GM10847 (cell line): ENCODE data around the gene NPAS3.

ENCODE experiments used
- POLR2A ChIP-seq: IDR thresholded peaks from 2 replicates; pipeline ENCODE4 v1.6.1; 2011; ENCODE audit not compliant: insufficient read length; ENCODE audit errors: extremely low read depth

NPAS3 gene

DNA sequence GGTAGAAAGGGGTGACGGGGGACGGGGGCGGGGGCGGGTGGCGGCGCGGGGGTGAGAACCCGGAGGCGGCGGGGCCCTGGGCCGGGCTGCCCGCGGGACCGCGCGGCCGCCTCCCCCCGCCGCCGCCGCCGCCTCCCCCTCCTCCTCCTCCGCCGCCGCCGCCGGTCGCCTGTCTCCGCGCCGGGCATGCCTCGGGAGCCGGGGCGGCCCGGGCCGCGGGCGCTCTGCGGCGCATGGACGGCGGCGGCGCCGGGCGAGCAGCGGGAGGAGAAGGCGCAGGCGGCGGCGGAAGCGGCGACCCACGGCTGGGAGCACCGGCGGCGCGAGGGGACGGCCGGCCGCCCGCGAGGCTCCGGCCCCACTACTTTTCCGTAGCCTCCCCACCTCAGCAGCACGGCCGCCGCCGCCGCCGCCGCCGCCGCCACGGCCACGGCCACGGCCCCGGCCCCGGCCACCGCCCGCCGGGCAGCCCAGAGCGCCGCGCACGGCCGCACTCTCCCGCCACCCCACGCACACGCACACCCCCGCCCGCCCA is at the start of gene NPAS3:
Gene NPAS3, plus strand, starts transcription at position 161 of the 535 bp plus-strand sequence.
- no peak for TF ChIP-seq POLR2A

DNA sequence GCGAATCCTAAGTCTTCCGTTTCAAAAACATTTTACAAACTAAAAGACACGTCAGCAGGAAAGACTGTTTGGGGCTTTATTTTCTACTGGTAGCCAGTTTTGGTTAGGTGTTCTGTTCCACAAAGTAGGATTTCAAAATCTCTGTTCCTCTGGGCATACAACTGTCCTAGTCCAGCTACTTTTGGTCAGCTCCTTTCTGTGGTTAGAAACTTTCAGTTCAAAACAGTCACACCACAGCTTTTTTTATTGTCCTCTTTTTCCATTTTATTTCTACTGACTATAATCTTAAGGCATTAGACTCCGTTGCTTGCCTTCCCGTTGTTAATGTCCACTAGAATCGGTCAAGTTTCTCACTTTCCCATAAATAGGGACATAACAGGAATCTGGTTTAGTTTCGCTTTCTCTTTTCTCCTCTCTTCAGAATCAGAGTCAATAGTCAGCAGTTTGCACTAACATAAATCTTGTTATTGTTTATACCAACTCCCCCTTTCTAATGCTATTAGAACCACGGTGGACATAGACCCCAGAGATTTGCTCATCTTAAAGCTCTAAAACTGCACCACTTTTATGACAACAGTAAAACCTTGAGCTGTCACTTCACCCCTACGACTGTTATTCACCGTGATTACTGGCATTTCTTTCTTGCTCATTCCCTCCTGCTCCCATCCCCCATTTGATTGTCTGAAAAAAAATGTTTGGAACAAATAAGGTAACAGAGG is 41.5 kb upstream of the NPAS3 start:
- TF ChIP-seq POLR2A = no peak

GRCh38 chr14:32897698-32898064 is 41.0 kb upstream of the NPAS3 start:
- no peak for TF ChIP-seq POLR2A

DNA sequence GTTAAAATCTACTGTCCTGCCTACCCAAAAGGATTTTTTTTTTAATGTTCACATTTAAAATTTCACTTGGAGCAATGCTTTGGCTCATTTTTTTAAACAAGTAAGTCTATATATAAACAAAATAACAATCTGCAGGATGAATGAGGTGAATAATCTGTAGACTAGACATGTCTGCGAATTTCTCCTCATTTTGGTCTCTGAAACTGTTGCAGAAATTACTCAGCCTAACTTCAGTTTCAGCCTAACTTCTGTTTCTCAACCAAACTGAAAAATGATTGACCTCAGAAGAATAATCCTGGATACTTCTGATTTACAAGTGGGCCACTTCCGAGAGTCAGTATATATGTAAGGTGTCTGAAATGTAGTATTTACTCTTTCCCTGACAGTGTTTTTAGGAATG is 39.8 kb upstream of the NPAS3 start:
- no peak for TF ChIP-seq POLR2A

DNA sequence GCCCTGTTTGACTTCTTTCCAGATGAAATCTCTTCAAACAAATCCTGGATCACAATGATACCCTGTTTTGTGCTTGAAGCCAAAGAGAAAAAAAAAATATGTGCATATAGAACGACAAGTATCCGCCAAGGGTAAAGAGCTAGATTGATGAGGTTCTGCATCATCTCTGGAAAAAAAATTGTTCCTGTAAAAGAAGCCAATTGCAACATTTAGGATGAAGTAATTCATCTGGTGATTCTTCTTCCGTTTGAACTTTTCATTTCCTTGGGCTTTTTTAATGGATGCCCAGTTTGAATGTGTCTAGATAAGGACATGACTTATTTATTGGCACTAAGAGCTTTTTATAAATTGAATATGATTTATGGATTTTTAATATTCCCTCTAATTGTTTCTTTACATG is 38.1 kb upstream of the NPAS3 start:
- TF ChIP-seq POLR2A = no peak

DNA sequence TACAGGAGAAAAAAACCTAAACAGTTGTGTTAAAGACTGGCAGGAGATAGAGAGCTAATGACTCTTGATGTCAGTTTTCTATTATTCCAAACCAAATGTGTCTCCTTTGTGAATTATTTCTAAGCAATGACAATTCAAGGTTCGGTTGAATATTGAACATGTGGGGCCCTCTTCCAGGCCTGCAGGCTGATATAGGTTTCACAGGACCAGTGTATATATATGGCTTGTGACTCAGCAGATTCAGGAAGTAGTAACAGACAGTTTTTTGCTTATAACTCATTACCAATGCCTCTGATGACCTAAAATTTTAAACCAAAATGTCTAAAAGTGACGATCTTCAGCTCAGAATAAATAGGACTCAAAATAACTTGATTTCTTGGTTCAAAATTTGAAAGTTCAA is 33.7 kb upstream of the NPAS3 start:
- no peak for TF ChIP-seq POLR2A

DNA sequence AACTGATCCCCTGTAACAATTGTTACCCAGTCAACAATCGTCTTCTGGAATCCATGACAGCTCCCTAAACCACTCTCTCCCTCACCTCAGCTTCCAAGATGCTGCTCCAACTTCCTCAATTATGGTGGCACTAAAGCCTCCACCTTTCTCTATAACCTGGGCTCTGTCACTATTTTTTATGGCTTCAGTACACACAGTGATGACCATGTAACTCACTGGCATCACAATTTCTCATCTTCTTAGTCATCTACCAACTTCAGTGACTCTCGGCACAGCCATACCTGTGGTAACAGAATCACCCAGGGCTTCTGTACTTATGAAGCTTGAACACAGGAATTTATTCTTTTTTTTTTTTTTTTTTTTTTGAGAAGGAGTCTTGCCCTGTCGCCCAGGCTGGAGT is 32.0 kb upstream of the NPAS3 start:
- no peak for TF ChIP-seq POLR2A

DNA sequence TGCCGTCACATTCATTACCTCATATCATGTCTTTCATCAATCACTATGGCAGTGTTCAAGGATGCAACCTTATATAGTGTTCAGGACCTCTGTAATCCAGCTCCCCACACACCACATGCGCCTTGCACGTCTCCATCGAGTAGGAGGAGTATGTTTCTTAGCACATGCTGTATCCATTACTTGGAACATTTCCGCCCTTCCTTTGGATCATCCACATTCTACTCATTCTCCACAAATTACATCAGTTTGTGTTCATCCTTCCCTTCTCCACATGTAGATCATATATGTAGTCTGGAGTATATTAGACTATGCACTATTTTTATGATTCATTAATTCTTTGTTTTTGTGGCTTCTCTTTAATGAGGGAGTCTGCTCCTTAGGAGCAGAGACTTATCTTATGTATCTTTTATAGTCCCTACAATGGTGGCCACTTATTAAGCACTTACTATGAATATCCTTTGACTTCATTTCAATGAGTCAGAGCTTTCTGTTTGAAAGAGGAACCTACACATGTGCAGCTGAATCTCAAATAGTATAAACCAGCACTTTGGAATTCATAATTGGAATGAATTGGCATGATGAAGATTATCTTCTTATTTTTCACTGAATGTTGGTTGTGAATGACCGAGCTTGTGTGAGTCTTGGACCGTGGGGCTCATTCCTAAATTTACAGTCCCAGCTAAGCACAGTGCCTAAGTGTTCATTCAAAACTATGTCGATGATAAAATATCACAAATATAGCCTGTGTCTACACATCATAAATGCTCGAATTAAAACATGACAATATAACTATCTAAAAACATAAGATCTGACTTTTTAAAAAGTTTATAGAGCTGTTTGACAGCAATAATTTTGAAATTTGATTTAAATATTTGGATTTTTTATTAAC is 30.2 kb upstream of the NPAS3 start:
- TF ChIP-seq POLR2A = no peak

DNA sequence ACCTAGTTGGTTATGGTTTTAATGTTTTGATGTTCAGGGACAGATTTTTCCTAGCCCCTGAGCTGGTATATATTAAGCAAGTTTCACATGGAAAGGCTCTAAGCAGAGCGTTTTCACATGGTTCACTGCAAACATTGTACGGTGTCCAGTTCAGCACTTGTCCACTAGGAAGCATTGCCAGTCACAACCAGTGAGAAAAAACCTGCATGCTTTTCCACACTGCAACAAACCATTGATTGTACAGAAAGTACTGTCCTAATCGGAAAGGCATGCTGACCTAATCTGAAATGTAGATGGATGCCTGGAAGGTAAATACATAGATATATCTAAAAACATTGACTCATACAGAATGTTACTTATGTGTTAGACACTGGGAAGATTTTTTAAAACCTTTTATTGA is 25.0 kb upstream of the NPAS3 start:
- TF ChIP-seq POLR2A = no peak

DNA sequence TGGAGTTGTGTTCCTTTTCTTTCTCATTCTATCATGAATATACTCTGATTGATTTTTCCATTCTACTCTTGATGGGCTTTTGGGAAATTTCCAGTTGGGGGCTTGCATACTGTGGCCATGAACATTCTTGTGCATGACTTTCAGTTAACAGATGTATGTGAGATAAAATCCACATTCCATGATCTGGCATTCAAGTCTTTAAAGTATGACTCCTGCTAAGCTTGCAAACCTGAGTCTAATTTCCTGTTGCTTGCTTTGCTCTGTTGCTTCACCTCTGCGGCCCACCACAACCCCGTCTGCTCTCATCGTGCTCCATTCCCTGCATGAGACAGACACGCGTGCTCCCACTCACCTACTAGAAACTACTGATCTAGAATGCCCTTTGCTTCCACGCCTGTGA is 24.3 kb upstream of the NPAS3 start:
- TF ChIP-seq POLR2A = no peak

DNA sequence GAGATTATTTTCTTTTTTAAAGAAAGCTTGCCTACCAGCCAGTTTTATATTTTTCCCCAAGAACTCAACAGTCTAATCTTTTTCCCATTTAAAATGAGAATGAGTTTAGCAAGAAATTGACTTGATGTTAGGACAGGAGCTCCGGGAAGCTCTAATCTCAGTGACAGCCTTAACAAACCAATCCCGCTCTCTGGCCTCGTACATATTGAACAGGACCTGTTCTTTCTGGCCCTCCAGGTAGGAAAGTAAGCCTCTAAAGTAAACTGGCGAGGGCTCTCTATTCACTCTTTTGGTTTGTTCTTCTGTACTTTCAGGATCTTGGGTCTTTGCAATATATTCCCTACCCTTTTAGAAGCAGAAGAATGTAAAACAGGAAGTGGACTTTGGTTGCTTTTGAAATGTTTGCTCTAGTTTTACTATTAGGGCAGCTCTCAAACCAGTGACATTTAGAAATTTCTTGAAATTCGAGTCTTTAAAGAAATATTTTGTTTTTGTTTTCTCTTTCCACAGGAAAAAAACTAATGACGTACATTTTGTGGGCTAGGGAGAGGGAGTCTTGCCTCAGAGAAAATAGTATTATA is 17.9 kb upstream of the NPAS3 start:
- TF ChIP-seq POLR2A = no peak

GRCh38 chr14:32925439-32925838 is 13.2 kb upstream of the NPAS3 start:
- TF ChIP-seq POLR2A = no peak

DNA sequence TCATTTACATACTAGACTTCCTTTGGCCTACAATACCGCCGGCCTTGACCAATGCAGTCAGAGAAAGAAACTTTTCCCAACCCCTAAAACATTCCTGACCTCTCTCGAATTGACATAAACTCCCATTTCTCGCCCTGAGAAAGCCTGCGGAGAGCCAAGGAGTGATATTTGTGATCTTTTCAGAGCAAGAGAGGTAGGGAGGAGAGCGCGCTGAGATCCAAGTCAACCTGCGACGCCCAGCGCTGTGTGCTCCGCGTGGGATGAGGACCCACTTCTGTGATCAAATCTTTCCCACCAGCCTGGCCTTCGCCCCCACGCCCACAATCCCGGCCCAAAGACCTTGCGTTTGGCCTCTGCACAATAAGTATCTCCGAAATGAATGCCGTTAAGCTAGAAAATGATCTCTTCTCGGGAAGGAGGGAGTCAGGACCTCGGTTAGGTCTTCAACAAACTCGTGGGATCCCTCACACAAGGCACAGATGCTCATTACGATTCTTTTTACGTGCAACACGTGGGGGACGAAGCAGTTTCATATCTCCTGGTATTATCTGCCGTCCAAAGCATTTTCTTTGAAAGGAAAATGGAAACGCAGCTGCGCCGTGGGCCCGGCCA is 6.3 kb upstream of the NPAS3 start:
- TF ChIP-seq POLR2A = no peak

GRCh38 chr14:32932914-32933628 is 5.6 kb upstream of the NPAS3 start:
- TF ChIP-seq POLR2A = no peak

DNA sequence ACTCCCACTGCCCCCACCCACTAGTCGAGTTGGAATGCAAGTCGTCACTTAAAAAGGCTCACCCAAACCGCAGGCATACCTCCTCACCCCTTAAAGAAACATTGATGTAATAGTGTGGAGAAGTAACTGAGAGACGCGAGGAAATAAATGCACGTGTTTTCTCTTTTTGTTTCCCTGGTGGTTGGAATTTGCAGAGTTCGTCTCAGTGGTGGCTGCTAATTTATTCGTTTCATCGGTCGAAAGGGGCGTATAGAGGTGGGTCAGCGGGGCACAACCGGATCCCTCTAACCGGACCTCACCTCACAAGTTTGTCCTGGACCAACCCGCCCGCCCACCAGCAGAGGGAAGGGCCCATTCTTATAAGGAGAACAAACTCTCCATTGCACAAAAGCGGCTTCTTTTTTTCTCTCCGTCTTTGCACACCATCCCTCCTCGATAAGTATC is 5.0 kb upstream of the NPAS3 start:
- no peak for TF ChIP-seq POLR2A
